Natural killer cell treated with Interleukin-12 subunit alpha and Interleukin-12 subunit beta and Interleukin-15 and Interleukin-18, amount 100 ng/mL, for 72 hours (primary cell): ENCODE measurements around the gene PDE9A. TPM values are rescaled to one million over a fixed set of nuclear protein-coding genes. Genes with fewer than 3 reads are reported as not detected.

ENCODE experiments used
- ATAC-seq, 2 donors: fragments of 150-1000 bp; cut with Tn5 transposase in 1 of 2; sonication (Bioruptor Pico), chemical (Tn5 transposase) in 1 of 2; 2 replicates each; pipeline ENCODE4 v1.10.0; 2021
- DNase-seq: peaks from one replicate; pipeline ENCODE4 v3.0.0; 2022; ENCODE audit warnings: low spot score
- H3K27ac Mint-ChIP-seq, 2 donors: 1 replicate in 1 of 2; 2 replicates in 1 of 2; pipeline ENCODE4 v1.8.0; 2022; ENCODE audit warnings: mixed read lengths in 2 of 2, mild to moderate bottlenecking in 1 of 2, moderate library complexity in 1 of 2
- H3K27me3 Mint-ChIP-seq, 2 donors: 1 replicate in 1 of 2; 2 replicates in 1 of 2; pipeline ENCODE4 v1.8.0; 2022; ENCODE audit warnings: mixed read lengths in 2 of 2
- H3K36me3 Mint-ChIP-seq: one replicate; pipeline ENCODE4 v1.8.0; 2022; ENCODE audit warnings: mixed read lengths
- H3K4me1 Mint-ChIP-seq, 2 donors: 1 replicate in 1 of 2; 2 replicates in 1 of 2; pipeline ENCODE4 v1.8.0; 2022; ENCODE audit warnings: low read depth in 2 of 2, mixed read lengths in 2 of 2, mild to moderate bottlenecking in 1 of 2
- H3K4me3 Mint-ChIP-seq: one replicate; pipeline ENCODE4 v1.8.0; 2022; ENCODE audit warnings: mixed read lengths
- H3K9me3 Mint-ChIP-seq: 2 replicates; pipeline ENCODE4 v1.8.0; 2022; ENCODE audit warnings: mixed read lengths
- total RNA-seq, 2 donors: library from RNA; stranded (reverse); gene quantifications; one replicate each; pipeline ENCODE4 v1.2.3, GENCODE V29; 2022

The PDE9A gene
- total RNA-seq, 2 donors from 2014 or later = 1.4 to 2.2 TPM

GRCh38 chr21:42681296-42682206 is 28.1 kb downstream of the PDE9A start:
- no peak for DNase-seq

GRCh38 chr21:42682661-42683210 is 29.3 kb downstream of the PDE9A start:
- no peak for ATAC-seq
- Mint-ChIP-seq H3K4me1 (peaks cover 37 to 42% of the 10 kb centered on the region in 2 donors), H3K27me3 (peaks cover 8 to 13% of the 10 kb centered on the region in 2 donors), H3K27ac (no peak overlapping the region), H3K36me3 (no peaks in the 10 kb centered on the region), H3K4me3 (peak overlapping the region; percentile 8), H3K9me3 (no peaks in the 10 kb centered on the region)
- DNase-seq = no peak

More at GRCh38 chr21:42681296-42682206, 28.1 kb downstream of the PDE9A start:
- peaks cover 37 to 43% of the 10 kb centered on the region in 2 donors for H3K4me1 Mint-ChIP-seq
- H3K36me3 Mint-ChIP-seq = no peaks in the 10 kb centered on the region
- H3K4me3 Mint-ChIP-seq = peak overlapping the region; percentile 36
- H3K27me3 Mint-ChIP-seq = peaks cover 8 to 13% of the 10 kb centered on the region in 2 donors
- H3K27ac Mint-ChIP-seq = no peak overlapping the region
- peak; percentile 32 to 63 for ATAC-seq
- no peaks in the 10 kb centered on the region for H3K9me3 Mint-ChIP-seq

DNA sequence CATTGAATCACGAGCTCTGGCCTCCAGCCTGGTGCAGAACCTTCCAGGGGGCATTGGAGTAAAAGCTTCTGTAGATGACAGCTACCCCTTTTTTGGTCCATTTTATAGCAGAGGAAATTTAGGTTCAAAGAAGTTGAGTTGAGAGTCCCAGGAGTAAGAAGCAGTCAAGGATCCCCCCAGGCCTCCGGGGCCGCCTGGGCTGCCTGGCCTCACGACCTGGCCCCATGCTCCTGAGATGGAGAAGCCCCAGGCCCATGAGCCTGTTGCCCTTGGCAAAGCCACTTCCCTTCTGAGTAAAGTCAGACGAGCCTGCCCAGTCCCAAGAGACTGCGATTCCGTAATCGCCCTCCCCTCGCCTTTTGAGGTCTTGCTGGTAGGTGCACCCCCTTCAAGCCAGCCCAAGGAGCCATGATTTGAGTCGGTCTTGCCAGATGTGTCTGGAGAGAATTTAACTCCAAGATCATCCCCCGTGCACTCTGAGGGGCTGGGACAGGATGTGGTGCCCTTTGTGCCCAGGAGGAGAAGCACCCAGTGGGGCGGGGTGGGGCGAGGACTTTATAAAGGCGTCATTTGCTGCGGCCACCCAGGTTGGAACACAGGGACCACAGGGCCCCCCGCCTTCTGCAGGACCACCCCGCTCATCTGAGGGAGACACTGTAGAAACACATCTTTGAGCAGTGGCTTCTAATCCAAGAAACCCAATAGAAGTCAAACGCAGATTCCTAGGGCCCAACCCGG is 30.1 kb downstream of the PDE9A start:
- Mint-ChIP-seq H3K27me3 (peaks cover 2 to 11% of the 10 kb centered on the region in 2 donors), H3K4me1 (peaks cover 31 to 37% of the 10 kb centered on the region in 2 donors), H3K36me3 (no peaks in the 10 kb centered on the region), H3K4me3 (peak overlapping the region; percentile 81), H3K9me3 (no peaks in the 10 kb centered on the region), H3K27ac (peak overlapping the region; percentile 57 to 82)
- DNase-seq = no peak
- peak in 1 of 2 donors; percentile 7 for ATAC-seq

GRCh38 chr21:42684109-42684916 is 30.9 kb downstream of the PDE9A start:
- Mint-ChIP-seq H3K4me3 (peak overlapping the region; percentile 81), H3K27ac (peak overlapping the region; percentile 57 to 82), H3K9me3 (no peaks in the 10 kb centered on the region), H3K4me1 (peaks cover 31 to 36% of the 10 kb centered on the region in 2 donors), H3K27me3 (peaks cover 0 to 10% of the 10 kb centered on the region in 2 donors), H3K36me3 (no peaks in the 10 kb centered on the region)
- peak; percentile 62 for ATAC-seq
- DNase-seq = no peak

DNA sequence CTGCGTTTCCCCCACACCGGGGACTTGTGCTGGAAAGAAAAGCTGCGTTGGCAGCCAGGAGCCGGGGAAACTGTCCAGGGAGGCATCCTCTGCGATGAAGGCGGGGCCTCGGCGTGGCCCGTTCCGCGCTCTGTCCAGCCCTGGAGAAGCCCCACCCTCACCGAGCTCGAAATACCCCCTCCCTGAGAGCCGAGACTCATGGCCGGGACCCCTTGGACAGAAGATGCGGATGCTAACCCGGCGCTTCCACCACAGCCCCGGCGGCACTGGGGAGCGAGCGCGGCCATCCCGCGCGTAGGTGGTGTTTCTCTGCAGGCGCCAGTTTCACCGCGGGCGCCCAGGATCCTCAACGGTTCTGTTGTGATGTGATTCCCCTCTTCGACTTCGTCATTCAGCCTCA is 31.6 kb downstream of the PDE9A start:
- Mint-ChIP-seq H3K9me3 (no peaks in the 10 kb centered on the region), H3K4me3 (peak overlapping the region; percentile 81), H3K27me3 (peaks cover 0 to 6% of the 10 kb centered on the region in 2 donors), H3K36me3 (no peaks in the 10 kb centered on the region), H3K27ac (peak overlapping the region; percentile 39 to 57), H3K4me1 (peaks cover 31 to 36% of the 10 kb centered on the region in 2 donors)
- ATAC-seq (peak in 1 of 2 donors; percentile 70), DNase-seq (no peak)

GRCh38 chr21:42685954-42686500 is 32.6 kb downstream of the PDE9A start:
- Mint-ChIP-seq H3K36me3 (no peaks in the 10 kb centered on the region), H3K4me3 (peak overlapping the region; percentile 3), H3K4me1 (peaks cover 31 to 36% of the 10 kb centered on the region in 2 donors), H3K27ac (peak overlapping the region in 1 of 2 donors; percentile 39), H3K27me3 (peaks cover 0 to 6% of the 10 kb centered on the region in 2 donors), H3K9me3 (no peaks in the 10 kb centered on the region)
- DNase-seq (no peak), ATAC-seq (no peak)

DNA sequence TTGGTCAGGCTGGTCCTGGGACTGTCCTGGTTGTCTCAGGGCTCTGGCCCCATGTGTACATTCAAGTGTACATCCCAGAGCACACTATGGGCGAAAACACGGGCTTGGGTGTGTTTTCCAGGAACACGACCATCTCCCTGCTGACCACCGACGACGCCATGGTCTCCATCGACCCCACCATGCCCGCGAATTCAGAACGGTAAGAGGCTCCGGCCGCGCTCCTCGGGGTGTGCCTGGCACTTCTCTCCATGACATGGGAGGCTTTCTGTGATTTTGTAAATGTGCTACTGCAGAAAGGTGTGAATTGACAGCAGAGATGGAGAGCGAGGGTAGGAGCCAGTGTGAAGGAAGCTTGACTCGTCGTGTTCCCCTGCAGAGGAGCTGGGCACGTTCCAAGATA is 34.4 kb downstream of the PDE9A start:
- ATAC-seq (no peak), DNase-seq (no peak)
- Mint-ChIP-seq H3K27me3 (peaks cover 0 to 2% of the 10 kb centered on the region in 2 donors), H3K9me3 (no peaks in the 10 kb centered on the region), H3K4me1 (peaks cover 15 to 18% of the 10 kb centered on the region in 2 donors), H3K27ac (no peak overlapping the region), H3K36me3 (no peaks in the 10 kb centered on the region), H3K4me3 (no peak overlapping the region)

DNA sequence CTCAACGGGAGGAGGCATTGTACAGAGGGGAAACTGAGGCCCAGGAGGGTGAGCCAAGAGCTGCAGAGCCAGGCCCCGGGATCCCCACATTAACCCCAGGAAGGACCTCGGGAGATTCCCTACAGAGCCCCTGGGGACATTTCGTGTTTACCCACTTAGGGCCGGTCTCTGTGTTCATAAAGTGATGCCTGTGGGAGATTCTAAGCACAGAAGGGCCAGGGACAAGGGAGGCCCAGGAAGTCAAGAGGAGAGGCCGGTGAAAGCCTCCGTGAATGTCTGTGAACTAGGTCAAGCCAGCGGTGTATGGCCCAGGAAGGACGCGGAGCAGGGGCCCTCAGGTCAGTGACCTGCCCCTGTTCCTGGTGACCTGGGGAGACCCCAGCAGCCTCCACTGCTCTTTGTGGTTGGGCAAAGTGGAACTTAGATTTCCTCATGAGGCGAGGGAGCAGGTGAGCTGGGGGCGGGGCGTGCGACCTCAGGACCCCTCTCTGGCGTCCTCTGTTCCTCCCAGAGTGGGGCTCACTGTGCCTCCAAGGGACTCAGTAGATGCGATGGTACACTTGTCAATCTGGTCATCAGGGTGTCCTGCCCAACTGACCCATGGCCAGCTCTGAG is 34.9 kb downstream of the PDE9A start:
- Mint-ChIP-seq H3K4me3 (no peak overlapping the region), H3K36me3 (no peaks in the 10 kb centered on the region), H3K27ac (no peak overlapping the region), H3K9me3 (no peaks in the 10 kb centered on the region), H3K27me3 (peaks cover 0 to 2% of the 10 kb centered on the region in 2 donors), H3K4me1 (peaks cover 14 to 15% of the 10 kb centered on the region in 2 donors)
- DNase-seq (no peak), ATAC-seq (no peak)

GRCh38 chr21:42688841-42689371 is 35.5 kb downstream of the PDE9A start:
- Mint-ChIP-seq H3K27ac (no peak overlapping the region), H3K36me3 (no peaks in the 10 kb centered on the region), H3K9me3 (no peaks in the 10 kb centered on the region), H3K4me1 (peaks cover 9 to 11% of the 10 kb centered on the region in 2 donors), H3K27me3 (peaks cover 0 to 2% of the 10 kb centered on the region in 2 donors), H3K4me3 (no peak overlapping the region)
- ATAC-seq = peak in 1 of 2 donors; percentile 4
- no peak for DNase-seq

DNA sequence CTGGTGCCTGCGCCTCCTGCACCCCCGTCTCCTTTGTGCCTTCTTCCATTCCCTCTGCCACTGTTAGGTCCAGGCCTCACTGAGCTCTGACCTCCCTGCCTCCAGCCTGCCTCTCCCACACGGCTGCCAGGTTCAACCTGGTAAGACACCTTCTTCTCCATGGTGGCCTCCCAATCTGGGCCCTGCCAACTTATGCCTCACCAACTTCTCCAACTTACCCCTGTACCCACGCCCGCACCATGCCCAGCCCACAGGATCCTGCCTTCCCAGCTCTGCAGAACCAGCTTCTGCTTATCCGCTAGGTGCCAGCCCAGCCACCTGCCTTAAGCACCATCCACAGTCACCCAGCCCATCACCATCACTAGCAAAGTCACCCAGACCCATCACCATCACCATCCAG is 37.2 kb downstream of the PDE9A start:
- H3K27ac Mint-ChIP-seq = no peak overlapping the region
- H3K27me3 Mint-ChIP-seq = peaks cover 0 to 2% of the 10 kb centered on the region in 2 donors
- no peaks in the 10 kb centered on the region for H3K9me3 Mint-ChIP-seq
- no peaks in the 10 kb centered on the region for H3K36me3 Mint-ChIP-seq
- ATAC-seq = no peak
- no peak overlapping the region for H3K4me3 Mint-ChIP-seq
- peaks cover 0 to 2% of the 10 kb centered on the region in 2 donors for H3K4me1 Mint-ChIP-seq
- no peak for DNase-seq

DNA sequence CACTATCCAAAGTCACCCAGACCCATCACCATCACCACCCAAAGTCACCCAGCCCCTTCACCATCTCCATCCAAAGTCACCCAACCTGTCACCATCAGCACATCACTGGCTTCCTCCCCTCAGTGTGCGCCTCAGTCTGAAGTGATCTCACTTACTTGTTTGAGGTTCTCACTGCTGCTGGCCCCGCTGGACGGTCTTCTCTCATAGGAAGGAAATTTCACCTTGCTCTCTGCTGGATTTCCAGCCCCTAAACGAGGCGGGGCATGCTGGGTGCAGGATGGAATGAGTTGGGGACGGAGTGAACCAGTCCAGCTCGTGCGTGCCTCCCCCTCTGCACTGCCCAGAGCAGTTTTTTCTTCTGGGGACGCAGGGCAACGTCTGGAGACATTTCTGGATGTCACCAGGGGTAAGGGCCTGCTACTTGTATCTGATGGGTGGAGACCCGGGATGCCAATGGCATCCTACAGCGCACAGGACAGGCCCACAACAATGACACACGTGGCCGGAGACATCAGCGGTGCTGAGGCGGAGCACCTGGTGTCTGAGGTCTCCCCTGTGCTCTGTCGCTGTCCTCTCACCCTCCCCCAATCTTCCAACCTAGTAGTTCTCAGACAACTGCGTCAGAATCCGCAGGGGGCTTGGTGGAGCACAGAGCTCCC is 38.6 kb downstream of the PDE9A start:
- no peak overlapping the region for H3K27ac Mint-ChIP-seq
- H3K9me3 Mint-ChIP-seq = no peaks in the 10 kb centered on the region
- peaks cover 0 to 2% of the 10 kb centered on the region in 2 donors for H3K27me3 Mint-ChIP-seq
- H3K4me3 Mint-ChIP-seq = no peak overlapping the region
- no peak for DNase-seq
- no peaks in the 10 kb centered on the region for H3K36me3 Mint-ChIP-seq
- no peaks in the 10 kb centered on the region for H3K4me1 Mint-ChIP-seq
- no peak for ATAC-seq

DNA sequence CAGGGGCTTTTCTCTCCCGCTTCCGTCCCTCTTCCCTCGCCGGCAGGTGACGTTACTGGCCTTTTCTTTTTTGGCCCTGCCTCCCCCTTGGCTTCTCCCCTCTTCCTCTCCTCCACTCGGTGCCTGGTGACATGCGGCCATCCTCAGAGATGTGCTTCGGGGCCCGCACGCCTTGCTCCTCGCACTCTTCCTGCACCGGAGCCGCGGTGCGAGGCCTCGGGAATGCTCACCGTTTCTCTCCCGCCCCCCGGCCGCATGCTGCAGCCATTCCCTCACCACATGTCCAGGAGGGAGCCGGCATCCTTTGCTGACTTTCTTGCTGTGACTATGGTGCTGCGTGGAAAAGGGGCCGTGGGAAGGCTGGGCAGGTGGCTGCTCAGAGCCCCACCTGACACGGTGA is 39.3 kb downstream of the PDE9A start:
- DNase-seq = no peak
- Mint-ChIP-seq H3K4me3 (no peak overlapping the region), H3K36me3 (no peaks in the 10 kb centered on the region), H3K27ac (no peak overlapping the region), H3K4me1 (no peaks in the 10 kb centered on the region), H3K9me3 (no peaks in the 10 kb centered on the region), H3K27me3 (peaks cover 0 to 2% of the 10 kb centered on the region in 2 donors)
- no peak for ATAC-seq
